Thyroid gland (tissue), 4 donors: Measurements from ENCODE around the gene PHF11. TPM values are rescaled to one million over a fixed set of nuclear protein-coding genes. Genes with fewer than 3 reads are reported as not detected.

Experiments used
- DNase-seq, 2 donors: peaks; one replicate each; pipeline ENCODE4 v3.0.0-alpha.2; 2019
- H3K27ac ChIP-seq, 3 donors: fragments of 200-600 bp; sonication (generic); 1 replicate in 2 of 3; 2 replicates in 1 of 3; pipeline ENCODE4 v1.5.1; 2016 to 2019; ENCODE audit warnings: mild to moderate bottlenecking in 1 of 3, moderate library complexity in 1 of 3
- H3K27me3 ChIP-seq: fragments of 200-600 bp; sonication (generic); one replicate; pipeline ENCODE4 v1.5.1; 2019
- H3K36me3 ChIP-seq, 2 donors: fragments of 200-600 bp; sonication (generic); one replicate each; pipeline ENCODE4 v1.5.1; 2016 to 2019
- H3K4me1 ChIP-seq, 2 donors: fragments of 200-600 bp; sonication (generic); one replicate each; pipeline ENCODE4 v1.5.1; 2017 to 2019
- H3K4me3 ChIP-seq, 3 donors: fragments of 200-600 bp; sonication (generic); replicated peaks in 1 of 3; 1 replicate in 2 of 3; 2 replicates in 1 of 3; pipeline ENCODE4 v1.5.1; 2016; ENCODE audit warnings: mild to moderate bottlenecking in 1 of 3
- H3K9me3 ChIP-seq: fragments of 200-600 bp; sonication (generic); one replicate; pipeline ENCODE4 v1.5.1; 2017
- CTCF ChIP-seq, 6 experiments: fragments of 200-600 bp in 3 of 6; fragments of 450-650 bp in 3 of 6; sonication (generic) in 3 of 6; IDR thresholded peaks; one replicate each; pipeline ENCODE4 v1.5.1; 2016 to 2019; ENCODE audit warnings: antibody characterized with exemption in 6 of 6, mild to moderate bottlenecking in 2 of 6, inconsistent platforms in 1 of 6, moderate library complexity in 1 of 6
- POLR2A ChIP-seq, 2 donors: fragments of 450-650 bp; IDR thresholded peaks; one replicate each; pipeline ENCODE4 v1.6.1; 2017; ENCODE audit warnings: antibody characterized with exemption in 2 of 2, mild to moderate bottlenecking in 2 of 2, moderate library complexity in 1 of 2
- WGBS, 2 donors: methylation state at CpG; one replicate each; pipeline ENCODE4 v1.1.5; 2017; 5-methylcytosine and 5-hydroxymethylcytosine counted together
- intact Hi-C: fragments of 100-400 bp; cut with DNase I; formaldehyde crosslinking; loops from one replicate; pipeline ENCODE4 v1.15.1; 2023
- total RNA-seq, 4 donors: library from RNA; depleted of rRNA; stranded (reverse); fragments of >200 nt; gene quantifications; one replicate each; pipeline ENCODE4 v1.2.3, GENCODE V29; 2016

Gene PHF11
- 10 to 100 TPM; 53.9 to 71.4 (median 64.2) TPM for total RNA-seq

DNA sequence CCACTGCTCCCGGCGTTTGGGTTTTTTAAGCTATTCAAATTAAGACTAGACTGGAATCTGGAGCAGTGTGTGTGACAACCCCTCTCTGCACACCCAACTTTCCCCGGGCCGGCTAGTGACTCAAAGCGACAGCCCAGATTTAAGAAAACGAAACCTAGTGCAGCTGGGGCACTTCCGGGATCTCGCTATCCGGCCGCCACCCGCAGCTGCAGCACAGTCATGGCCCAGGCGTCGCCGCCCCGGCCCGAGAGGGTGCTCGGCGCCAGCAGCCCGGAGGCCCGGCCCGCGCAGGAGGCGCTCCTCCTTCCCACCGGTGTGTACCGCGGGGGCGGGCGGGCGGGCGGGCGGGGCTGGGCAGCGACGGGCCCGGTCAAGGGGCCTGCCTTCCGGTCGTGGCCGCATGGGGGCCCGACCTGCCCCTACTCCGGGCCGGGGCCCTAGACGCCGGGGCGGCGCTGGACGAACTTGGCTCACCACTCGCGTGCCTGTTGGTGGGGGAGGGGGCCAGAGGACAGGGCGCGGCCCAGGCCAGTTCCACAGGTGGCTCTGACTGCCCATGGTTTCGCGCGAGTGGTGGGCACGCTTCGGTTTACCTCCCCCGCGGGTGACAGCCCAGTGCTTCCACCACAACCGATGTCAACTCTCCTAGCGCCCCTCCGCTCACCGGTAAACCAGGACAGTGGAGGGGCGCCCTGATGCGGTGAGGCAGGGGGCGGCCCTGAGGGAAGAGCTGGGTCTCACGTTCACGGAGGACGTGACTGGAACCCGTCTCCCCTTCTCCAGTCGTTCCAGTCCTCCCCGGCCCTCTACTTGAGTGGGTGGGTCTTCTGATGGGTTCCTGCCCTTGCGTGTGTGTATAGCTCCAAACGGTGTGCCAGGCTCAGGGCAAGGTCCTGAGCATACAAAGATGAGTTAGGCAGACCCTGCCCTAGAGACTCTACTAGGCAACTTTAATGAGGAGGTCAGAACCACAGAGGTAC lies at the start of gene PHF11:
PHF11 (plus strand) TSS at position 171 of the 980 bp plus-strand sequence; CDS start at position 220, 49 bp downstream.
- Histone ChIP-seq H3K27me3 (no peaks in the 10 kb centered on the region), H3K4me3 (peak within 1 kb of the TSS; percentile 44 to 80 (median 75)), H3K36me3 (no peaks in the 10 kb centered on the region), H3K9me3 (no peaks in the 10 kb centered on the region), H3K27ac (peak within 1 kb of the TSS; percentile 98 to 99 (median 98)), H3K4me1 (peaks cover 13 to 25% of the 10 kb centered on the region in 2 donors)
- 5 to 11% methylated on average over 13 to 22 of the region's 71 CpGs for WGBS, 2 donors
- peak; percentile 60 to 72 for TF ChIP-seq POLR2A (IDR thresholded peaks at IDR 0.05)
- TF ChIP-seq CTCF (IDR thresholded peaks at IDR 0.05) = peak in 3 of 6 experiments; percentile 19 to 36 (median 30)
- intact Hi-C loops = loop anchor here (10.0 kb wide), 2 partner anchors 89 to 191 kb away; partner anchors contain the start of gene RCBTB1
- peak; percentile 95 to 97 for DNase-seq

GRCh38 chr13:49446473-49446872 lies 49.3 kb upstream of the PHF11 start:
- no peak for TF ChIP-seq CTCF (IDR thresholded peaks at IDR 0.05)
- no peak for TF ChIP-seq POLR2A (IDR thresholded peaks at IDR 0.05)
- intact Hi-C loops = no loop called here

DNA sequence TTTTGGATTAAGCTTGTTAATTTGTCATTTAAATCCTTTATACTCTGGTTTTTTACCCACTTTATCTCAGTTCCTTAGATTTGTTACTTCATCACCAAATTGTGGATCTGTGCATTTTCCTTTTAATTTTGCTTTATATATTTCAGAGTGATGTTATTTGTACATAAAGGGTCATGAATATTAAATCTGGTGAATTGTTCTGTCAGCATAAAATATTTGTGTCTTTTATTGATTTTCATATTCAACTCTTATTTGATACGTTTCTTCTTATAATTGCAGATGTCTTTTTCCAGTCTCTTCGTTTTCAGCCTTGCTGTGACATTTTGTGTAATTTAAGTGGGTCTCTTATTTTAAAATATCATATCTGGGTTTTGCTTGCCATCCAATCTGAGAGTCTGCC lies 47.0 kb upstream of the PHF11 start:
- Histone ChIP-seq H3K36me3 (no peaks in the 10 kb centered on the region), H3K4me3 (no peak overlapping the region), H3K9me3 (no peaks in the 10 kb centered on the region), H3K27ac (no peak overlapping the region), H3K4me1 (peaks cover 6 to 13% of the 10 kb centered on the region in 2 donors), H3K27me3 (no peaks in the 10 kb centered on the region)
- TF ChIP-seq CTCF (IDR thresholded peaks at IDR 0.05) = no peak
- no peak for TF ChIP-seq POLR2A (IDR thresholded peaks at IDR 0.05)
- intact Hi-C loops = no loop called here
- no peak for DNase-seq
- 94 to 97% methylated on average over 2 of the region's 2 CpGs for WGBS, 2 donors

More at GRCh38 chr13:49446473-49446872, 49.3 kb upstream of the PHF11 start:
- DNase-seq = no peak
- Histone ChIP-seq H3K36me3 (no peaks in the 10 kb centered on the region), H3K4me3 (no peak overlapping the region), H3K27ac (no peak overlapping the region), H3K27me3 (no peaks in the 10 kb centered on the region), H3K9me3 (no peaks in the 10 kb centered on the region), H3K4me1 (peaks cover 6 to 13% of the 10 kb centered on the region in 2 donors)

GRCh38 chr13:49450105-49450819 lies 45.5 kb upstream of the PHF11 start:
- Histone ChIP-seq H3K27me3 (no peaks in the 10 kb centered on the region), H3K9me3 (no peaks in the 10 kb centered on the region), H3K4me1 (peaks cover 13 to 19% of the 10 kb centered on the region in 2 donors), H3K4me3 (no peak overlapping the region), H3K27ac (no peak overlapping the region), H3K36me3 (no peaks in the 10 kb centered on the region)
- DNase-seq = no peak
- intact Hi-C loops = loop anchor here (10.0 kb wide), 1 partner anchor 135 kb away; the partner anchor contains the start of gene RCBTB1
- 78 to 82% methylated on average over 3 of the region's 3 CpGs for whole genome bisulfite sequencing, 2 donors
- TF ChIP-seq CTCF (IDR thresholded peaks at IDR 0.05) (no peak), POLR2A (IDR thresholded peaks at IDR 0.05) (no peak)
